Natural killer cell treated with Interleukin-12 subunit alpha and Interleukin-12 subunit beta and Interleukin-15 and Interleukin-18, amount 100 ng/mL, for 72 hours (primary cell): Measurements from ENCODE around the gene MICAL3. TPM values are rescaled to one million over a fixed set of nuclear protein-coding genes. Genes with fewer than 3 reads are reported as not detected.

Source experiments
- ATAC-seq, 2 donors: fragments of 150-1000 bp; cut with Tn5 transposase in 1 of 2; sonication (Bioruptor Pico), chemical (Tn5 transposase) in 1 of 2; 2 replicates each; pipeline ENCODE4 v1.10.0; 2021
- DNase-seq: peaks from one replicate; pipeline ENCODE4 v3.0.0; 2022; ENCODE audit warnings: low spot score
- H3K27ac Mint-ChIP-seq, 2 donors: 1 replicate in 1 of 2; 2 replicates in 1 of 2; pipeline ENCODE4 v1.8.0; 2022; ENCODE audit warnings: mixed read lengths in 2 of 2, mild to moderate bottlenecking in 1 of 2, moderate library complexity in 1 of 2
- H3K27me3 Mint-ChIP-seq, 2 donors: 1 replicate in 1 of 2; 2 replicates in 1 of 2; pipeline ENCODE4 v1.8.0; 2022; ENCODE audit warnings: mixed read lengths in 2 of 2
- H3K36me3 Mint-ChIP-seq: one replicate; pipeline ENCODE4 v1.8.0; 2022; ENCODE audit warnings: mixed read lengths
- H3K4me1 Mint-ChIP-seq, 2 donors: 1 replicate in 1 of 2; 2 replicates in 1 of 2; pipeline ENCODE4 v1.8.0; 2022; ENCODE audit warnings: low read depth in 2 of 2, mixed read lengths in 2 of 2, mild to moderate bottlenecking in 1 of 2
- H3K4me3 Mint-ChIP-seq: one replicate; pipeline ENCODE4 v1.8.0; 2022; ENCODE audit warnings: mixed read lengths
- H3K9me3 Mint-ChIP-seq: 2 replicates; pipeline ENCODE4 v1.8.0; 2022; ENCODE audit warnings: mixed read lengths
- total RNA-seq, 2 donors: library from RNA; stranded (reverse); gene quantifications; one replicate each; pipeline ENCODE4 v1.2.3, GENCODE V29; 2022

The MICAL3 gene
- total RNA-seq, 2 donors from 2014 or later: 52.7 to 62.1 TPM

DNA sequence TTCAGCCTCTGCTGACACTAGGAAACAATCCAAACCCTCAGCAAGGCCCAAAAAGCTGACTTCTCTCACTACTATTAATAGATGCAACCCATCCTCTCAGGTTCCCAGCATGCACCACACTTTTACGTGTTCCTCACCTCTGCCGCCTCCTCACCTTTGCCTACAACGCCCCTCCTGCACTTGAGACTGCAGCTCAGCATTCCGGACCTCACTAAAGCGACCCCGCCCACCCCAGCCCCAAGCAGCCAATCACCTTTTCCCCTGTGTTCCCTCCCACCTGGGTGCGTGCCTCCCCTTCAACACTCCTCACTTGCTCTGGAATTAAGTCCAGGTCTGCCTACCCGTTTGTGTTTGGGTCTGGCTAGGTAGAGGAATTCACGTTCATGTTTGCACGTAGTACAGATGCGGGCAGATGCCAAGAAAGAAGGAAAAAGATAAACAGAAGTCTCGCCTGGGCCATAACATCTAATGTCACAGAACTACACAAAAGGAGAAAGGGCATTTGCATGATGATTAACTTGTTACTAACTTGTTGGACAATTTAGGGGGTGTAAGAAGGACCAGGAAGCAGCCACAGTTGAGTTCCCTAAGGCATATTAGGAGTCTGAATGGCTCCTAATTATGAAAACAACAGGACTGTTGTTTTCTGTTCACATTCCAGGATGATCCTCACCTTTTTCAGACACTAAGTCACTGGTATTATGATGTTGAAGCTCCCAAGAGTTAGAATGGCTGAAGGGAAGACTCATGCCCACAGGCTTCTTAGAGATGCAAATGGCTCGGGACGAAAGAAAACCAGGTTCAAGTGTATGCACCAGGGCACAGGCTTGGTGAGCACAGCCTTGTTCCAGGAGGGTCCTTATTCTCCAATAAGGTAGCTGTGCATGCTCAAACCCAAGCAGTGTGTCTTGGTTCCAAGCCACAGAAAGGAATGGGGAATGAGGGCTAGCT, 102.2 kb downstream of the MICAL3 start:
- Mint-ChIP-seq H3K9me3 (no peaks in the 10 kb centered on the region), H3K27me3 (no peaks in the 10 kb centered on the region), H3K36me3 (no peaks in the 10 kb centered on the region), H3K4me3 (no peak overlapping the region), H3K27ac (no peak overlapping the region), H3K4me1 (peaks cover 23 to 29% of the 10 kb centered on the region in 2 donors)
- DNase-seq (no peak), ATAC-seq (no peak)

DNA sequence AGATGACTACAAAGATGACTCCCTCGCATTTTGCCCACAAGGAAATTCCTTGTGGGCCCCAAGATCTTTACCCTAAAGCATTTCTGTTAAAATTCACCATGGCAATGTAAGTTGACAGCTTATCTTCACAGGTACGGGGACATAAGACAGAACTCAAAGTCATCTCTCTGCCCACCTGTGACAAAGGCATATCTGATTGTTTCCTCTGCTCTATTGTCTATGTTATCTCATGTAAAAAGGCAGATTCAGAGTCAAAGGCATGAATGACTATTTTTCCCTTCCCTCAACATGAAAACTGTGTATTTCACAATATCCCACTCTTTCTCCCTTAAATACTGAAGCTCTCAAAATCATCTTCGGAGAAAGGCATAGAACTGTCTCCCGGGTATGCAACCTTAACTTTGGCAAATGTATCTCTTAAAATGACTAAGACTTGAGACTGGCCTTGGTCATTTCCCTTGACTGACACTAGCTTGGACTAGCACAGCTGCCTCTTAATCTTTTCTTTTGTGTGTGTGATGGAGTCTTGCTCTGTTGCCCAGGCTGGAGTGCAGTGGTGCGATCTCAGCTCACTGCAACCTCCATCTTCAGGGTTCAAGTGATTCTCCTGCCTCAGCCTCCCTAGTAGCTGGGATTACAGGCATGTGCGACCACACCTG, 103.2 kb downstream of the MICAL3 start:
- ATAC-seq (no peak), DNase-seq (no peak)
- H3K27ac Mint-ChIP-seq: peak overlapping the region in 1 of 2 donors; percentile 66
- no peaks in the 10 kb centered on the region for H3K9me3 Mint-ChIP-seq
- H3K4me1 Mint-ChIP-seq: peaks cover 18 to 21% of the 10 kb centered on the region in 2 donors
- no peaks in the 10 kb centered on the region for H3K36me3 Mint-ChIP-seq
- H3K27me3 Mint-ChIP-seq: no peaks in the 10 kb centered on the region
- no peak overlapping the region for H3K4me3 Mint-ChIP-seq

DNA sequence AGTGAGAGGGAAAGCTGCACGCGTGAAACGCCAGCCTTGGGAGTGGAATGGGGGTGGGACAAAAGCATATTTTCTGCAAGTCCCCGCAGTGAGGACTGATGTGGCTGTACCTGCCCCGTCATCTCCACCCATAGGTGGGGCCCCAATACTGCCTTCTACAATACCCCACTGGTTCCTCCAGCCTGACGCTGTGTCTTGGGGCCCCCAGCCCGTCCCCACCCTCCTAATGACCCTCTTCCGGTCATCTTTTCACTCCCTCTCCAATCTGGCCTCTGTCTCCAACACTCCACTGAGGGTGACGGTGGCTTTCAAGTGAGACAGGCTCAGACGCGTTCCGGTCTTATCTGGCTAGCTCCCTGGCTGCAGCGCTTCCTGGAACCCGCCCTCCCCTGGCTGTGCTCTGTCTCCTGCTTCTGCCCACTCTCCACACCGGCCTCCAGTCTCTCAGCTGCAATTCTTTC, 104.2 kb downstream of the MICAL3 start:
- Mint-ChIP-seq H3K36me3 (no peaks in the 10 kb centered on the region), H3K4me3 (no peak overlapping the region), H3K27ac (peak overlapping the region; percentile 17 to 66), H3K9me3 (no peaks in the 10 kb centered on the region), H3K27me3 (no peaks in the 10 kb centered on the region), H3K4me1 (peaks cover 18 to 21% of the 10 kb centered on the region in 2 donors)
- ATAC-seq: peak; percentile 43 to 60
- DNase-seq: no peak

DNA sequence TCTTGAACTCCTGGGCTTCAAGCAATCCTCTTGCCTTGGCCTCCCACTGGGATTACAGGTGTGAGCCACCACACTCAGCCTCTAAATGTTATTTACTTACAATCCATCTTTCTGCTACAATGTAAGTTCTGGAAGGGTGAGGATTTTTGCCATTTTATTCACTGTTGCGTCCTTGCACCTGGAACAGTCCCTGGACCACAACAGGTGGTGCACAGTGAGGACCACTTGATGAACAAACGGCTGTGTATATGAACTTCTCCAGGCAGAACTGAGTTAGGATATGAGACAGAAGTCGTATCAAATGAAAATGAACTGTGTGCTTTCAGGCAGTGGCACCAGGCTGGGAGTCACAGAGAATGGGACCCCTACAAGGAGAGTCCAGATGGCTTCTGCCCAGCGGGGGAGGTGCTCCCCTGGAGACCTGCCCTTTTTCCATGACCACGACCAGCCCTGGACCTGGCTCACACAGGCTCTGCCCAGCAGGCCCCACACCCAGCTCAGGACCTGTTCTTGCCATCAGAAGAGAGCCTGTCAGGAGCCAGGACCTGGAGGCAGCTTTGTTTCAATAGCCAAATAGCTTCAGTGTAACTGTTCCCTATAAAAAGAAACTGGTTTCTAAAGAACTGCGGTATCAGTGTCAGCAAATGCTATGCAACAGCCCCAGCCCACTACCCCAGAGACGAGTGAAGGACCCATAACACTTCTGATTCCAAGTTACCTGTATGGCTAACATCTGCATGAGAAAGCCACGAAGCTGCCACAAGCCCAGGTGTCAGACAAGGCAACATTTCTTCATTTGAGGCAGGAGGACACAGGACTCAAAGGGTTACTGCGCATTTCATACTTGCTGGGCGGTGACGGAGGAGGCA, 104.9 kb downstream of the MICAL3 start:
- Mint-ChIP-seq H3K36me3 (no peaks in the 10 kb centered on the region), H3K9me3 (no peaks in the 10 kb centered on the region), H3K27me3 (no peaks in the 10 kb centered on the region), H3K27ac (no peak overlapping the region), H3K4me3 (no peak overlapping the region), H3K4me1 (peaks cover 18 to 21% of the 10 kb centered on the region in 2 donors)
- ATAC-seq: no peak
- DNase-seq: no peak

DNA sequence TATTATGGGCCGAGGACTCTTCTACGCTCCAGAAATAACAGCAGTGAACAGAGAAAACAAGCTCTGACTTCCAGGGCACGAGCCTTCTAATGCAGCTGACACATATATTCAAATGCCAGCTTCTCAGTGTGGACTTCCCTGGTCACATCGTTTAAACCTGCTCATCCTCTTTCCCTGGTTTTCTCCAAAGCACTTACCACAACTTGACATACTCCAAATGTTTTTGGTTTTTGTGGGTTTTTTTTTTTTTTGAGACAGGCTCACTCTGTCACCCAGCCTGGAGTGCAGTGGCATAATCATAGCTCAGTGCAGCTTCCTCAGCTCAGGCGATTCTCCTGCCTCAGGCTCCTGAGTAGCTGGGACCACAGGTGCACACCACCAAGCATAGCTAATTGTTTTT, 105.5 kb downstream of the MICAL3 start:
- ATAC-seq: no peak
- no peak for DNase-seq
- H3K27me3 Mint-ChIP-seq: no peaks in the 10 kb centered on the region
- peaks cover 18 to 21% of the 10 kb centered on the region in 2 donors for H3K4me1 Mint-ChIP-seq
- H3K27ac Mint-ChIP-seq: no peak overlapping the region
- H3K4me3 Mint-ChIP-seq: no peak overlapping the region
- no peaks in the 10 kb centered on the region for H3K9me3 Mint-ChIP-seq
- H3K36me3 Mint-ChIP-seq: no peaks in the 10 kb centered on the region

DNA sequence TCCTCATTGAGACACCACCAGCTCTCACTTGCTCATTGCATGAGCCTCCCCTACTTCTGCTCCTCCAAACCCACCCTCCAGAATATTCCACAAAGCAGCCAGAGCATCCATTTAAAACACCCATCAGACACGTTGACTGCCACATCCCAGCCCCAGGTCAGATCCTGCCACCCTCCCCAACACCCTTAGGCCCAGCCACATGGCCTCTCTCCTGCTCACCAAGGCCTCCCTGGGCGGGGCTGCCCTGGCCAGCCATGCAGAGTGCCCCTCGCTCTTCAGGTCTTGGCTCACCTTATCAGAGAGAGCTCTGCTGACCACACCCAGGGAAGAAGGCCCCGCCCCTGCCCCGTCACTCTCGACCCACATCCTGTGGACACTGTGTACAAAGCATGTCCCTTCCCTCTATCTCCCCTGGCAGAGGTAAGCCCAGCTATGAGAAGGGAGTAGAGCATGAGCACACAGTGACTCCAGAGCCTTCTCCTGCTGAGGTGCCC, 106.8 kb downstream of the MICAL3 start:
- no peak overlapping the region for H3K27ac Mint-ChIP-seq
- DNase-seq (no peak), ATAC-seq (peak; percentile 61 to 76)
- H3K4me1 Mint-ChIP-seq: peaks cover 21 to 23% of the 10 kb centered on the region in 2 donors
- H3K4me3 Mint-ChIP-seq: no peak overlapping the region
- H3K36me3 Mint-ChIP-seq: no peaks in the 10 kb centered on the region
- no peaks in the 10 kb centered on the region for H3K27me3 Mint-ChIP-seq
- H3K9me3 Mint-ChIP-seq: no peaks in the 10 kb centered on the region

DNA sequence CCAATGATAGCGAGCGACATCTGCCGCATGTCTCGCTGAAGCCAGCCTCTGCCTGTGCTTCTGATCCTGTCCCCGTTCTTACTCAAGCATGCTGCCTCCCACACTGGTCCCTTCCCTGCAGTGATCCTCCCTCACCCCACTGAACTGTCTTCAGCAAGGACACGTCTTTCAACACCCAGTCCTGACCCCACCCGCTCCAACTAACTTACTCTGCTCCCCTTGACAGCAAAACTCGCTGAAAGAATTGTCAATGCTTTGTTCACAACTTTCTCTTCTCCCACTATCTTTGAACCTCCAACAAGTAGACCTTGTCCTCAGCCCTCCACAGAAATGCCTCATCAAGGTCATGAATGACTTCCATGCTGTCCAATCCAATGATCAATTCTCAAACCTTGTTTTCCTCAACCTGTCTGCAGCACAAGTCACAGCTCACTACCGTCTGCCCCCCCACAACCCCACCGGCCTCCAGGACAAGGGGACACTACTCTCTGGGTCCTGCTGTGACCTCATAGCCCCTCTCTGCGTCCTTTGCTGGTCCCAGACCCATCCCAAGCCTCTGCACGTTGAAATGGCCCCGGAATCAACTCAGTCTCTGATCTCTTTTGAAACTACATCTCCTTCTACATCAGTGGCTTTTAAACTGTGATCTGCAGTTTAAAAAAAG, 108.0 kb downstream of the MICAL3 start:
- no peak for ATAC-seq
- H3K27me3 Mint-ChIP-seq: no peaks in the 10 kb centered on the region
- no peak overlapping the region for H3K4me3 Mint-ChIP-seq
- no peaks in the 10 kb centered on the region for H3K36me3 Mint-ChIP-seq
- DNase-seq: no peak
- no peak overlapping the region for H3K27ac Mint-ChIP-seq
- peaks cover 12 to 19% of the 10 kb centered on the region in 2 donors for H3K4me1 Mint-ChIP-seq
- no peaks in the 10 kb centered on the region for H3K9me3 Mint-ChIP-seq

DNA sequence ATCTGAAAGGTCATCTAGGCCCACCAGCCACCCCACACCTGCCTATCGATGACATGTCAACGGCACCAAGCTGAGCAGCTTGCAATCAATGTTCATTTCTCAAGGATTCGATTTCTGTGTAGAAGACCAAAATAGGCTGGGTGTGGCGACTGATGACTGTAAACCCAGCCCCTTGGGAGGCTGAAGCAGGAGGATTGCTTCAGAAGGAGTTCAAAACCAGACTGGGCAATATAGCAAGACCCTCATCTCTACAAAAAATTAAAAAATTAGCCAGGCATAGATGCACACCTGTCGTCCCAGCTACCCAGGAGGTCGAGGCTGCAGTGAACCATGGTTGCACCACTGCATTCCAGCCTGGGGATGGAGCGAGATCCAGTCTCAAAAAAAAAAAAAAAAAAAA, 108.7 kb downstream of the MICAL3 start:
- peaks cover 5 to 12% of the 10 kb centered on the region in 2 donors for H3K4me1 Mint-ChIP-seq
- H3K9me3 Mint-ChIP-seq: no peaks in the 10 kb centered on the region
- H3K27me3 Mint-ChIP-seq: no peaks in the 10 kb centered on the region
- ATAC-seq: no peak
- no peak overlapping the region for H3K27ac Mint-ChIP-seq
- no peak overlapping the region for H3K4me3 Mint-ChIP-seq
- DNase-seq: no peak
- H3K36me3 Mint-ChIP-seq: no peaks in the 10 kb centered on the region

DNA sequence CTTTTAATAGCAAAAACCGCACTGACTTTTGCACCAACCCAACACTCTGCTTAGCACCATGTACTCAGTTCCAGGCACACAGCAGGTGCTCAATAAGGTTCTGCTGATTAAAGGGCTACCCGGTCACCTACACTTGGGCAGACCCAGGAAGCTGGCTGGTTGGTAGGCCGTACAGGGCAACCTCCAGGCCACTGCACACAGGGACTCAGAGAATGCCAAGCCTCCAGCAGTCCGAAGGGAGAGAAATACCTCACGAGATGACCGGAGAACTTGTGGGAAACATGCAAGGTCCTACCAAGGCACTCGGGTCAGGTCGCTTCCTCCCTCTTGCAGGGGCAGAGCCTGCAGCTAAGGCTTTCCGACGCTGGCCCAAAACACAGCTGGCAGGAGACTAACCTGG, 109.2 kb downstream of the MICAL3 start:
- DNase-seq (no peak), ATAC-seq (no peak)
- Mint-ChIP-seq H3K4me1 (peaks cover under 1 to 8% of the 10 kb centered on the region in 2 donors), H3K27me3 (no peaks in the 10 kb centered on the region), H3K9me3 (no peaks in the 10 kb centered on the region), H3K4me3 (no peak overlapping the region), H3K36me3 (no peaks in the 10 kb centered on the region), H3K27ac (no peak overlapping the region)

DNA sequence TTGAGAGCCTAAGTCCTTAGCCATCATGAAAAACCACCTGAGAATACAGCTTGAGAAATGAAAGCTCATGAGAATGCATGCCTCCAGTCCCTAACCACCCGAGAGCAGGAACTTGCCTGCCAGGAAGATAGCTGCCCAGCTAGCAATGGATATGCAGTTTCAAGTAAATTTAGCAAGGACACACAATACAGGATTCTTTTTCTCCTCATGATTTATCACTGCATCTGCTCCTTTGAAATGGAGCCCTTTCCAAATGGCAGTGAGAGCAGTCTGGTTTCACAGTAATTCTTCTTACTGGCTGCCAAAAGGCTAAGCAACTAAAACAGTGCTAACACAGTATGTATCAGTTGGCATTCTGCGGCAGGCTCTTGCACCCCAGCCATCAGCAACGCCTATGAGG, 109.9 kb downstream of the MICAL3 start:
- no peak for ATAC-seq
- Mint-ChIP-seq H3K36me3 (no peaks in the 10 kb centered on the region), H3K27me3 (no peaks in the 10 kb centered on the region), H3K4me3 (no peak overlapping the region), H3K4me1 (peaks cover 0 to 4% of the 10 kb centered on the region in 2 donors), H3K9me3 (no peaks in the 10 kb centered on the region), H3K27ac (no peak overlapping the region)
- no peak for DNase-seq

DNA sequence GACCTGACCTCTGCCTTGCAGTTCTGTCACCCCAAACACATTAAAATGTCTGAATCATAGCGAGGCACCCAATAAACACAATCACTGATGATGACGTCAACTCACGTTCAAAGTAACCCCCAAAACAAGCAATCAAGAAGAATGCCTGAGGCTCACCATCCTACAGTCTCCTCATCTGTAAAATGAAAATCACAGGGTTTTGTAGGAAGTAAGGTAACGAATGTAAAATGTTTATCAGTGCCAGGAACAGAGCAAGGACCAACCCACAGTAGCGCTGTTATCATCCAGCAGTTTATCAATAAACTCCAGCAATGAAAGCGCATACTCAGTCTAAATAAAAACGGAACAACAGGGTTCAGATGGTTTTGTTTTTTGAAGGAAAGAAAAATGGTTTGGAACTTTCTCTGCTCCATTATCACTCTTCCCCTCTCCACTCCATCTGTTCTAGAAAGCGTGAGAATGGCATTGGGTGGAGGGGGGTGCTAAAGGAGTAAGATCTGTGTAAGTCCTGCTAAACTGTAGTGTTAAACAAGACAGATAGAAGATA, 110.5 kb downstream of the MICAL3 start:
- no peaks in the 10 kb centered on the region for H3K36me3 Mint-ChIP-seq
- no peak for DNase-seq
- no peaks in the 10 kb centered on the region for H3K27me3 Mint-ChIP-seq
- H3K4me1 Mint-ChIP-seq: peaks cover 0 to 4% of the 10 kb centered on the region in 2 donors
- H3K27ac Mint-ChIP-seq: no peak overlapping the region
- no peak for ATAC-seq
- no peak overlapping the region for H3K4me3 Mint-ChIP-seq
- H3K9me3 Mint-ChIP-seq: no peaks in the 10 kb centered on the region

DNA sequence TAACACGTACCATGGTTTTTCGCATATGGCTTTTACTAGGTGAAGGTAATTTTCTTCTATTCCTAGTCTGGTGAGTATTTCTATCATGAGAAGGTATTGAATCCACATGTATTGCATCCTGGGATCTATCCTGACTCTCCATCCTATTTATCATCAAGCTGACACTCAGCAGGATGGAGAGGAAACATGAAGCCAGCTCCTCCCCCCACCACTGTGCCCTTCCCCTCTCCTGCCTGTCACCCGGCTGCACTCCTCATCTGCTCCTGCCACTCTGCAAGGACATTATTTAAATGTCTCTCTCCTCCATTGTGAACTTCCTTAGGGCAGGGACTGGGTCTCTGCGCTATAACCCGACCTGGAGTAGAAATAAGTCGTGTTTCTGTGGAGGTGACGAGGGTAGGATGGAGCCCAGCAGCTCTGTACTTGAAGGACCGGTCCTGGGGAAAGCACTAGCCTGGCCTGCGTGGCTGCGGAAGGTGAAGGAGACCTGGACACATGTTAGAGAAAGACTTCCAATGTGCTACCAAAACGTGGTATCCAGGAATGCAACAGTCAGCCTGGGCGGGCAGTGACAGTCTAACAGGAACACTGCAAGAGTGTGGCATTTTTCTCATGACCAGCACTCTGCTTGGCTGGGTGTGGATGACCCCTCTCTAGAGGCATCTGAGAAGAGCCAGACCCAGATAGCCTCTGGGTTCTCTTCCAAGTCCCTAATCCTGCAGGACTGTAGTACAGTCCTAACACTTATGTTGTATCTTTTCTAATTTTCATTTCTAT, 111.2 kb downstream of the MICAL3 start:
- H3K9me3 Mint-ChIP-seq: no peaks in the 10 kb centered on the region
- no peak for ATAC-seq
- H3K27ac Mint-ChIP-seq: no peak overlapping the region
- no peak overlapping the region for H3K4me3 Mint-ChIP-seq
- H3K27me3 Mint-ChIP-seq: no peaks in the 10 kb centered on the region
- no peaks in the 10 kb centered on the region for H3K36me3 Mint-ChIP-seq
- peaks cover 0 to 4% of the 10 kb centered on the region in 2 donors for H3K4me1 Mint-ChIP-seq
- DNase-seq: no peak
